HepG2 (cell line): ENCODE data around the gene CFAP70. TPM values are rescaled to one million over a fixed set of nuclear protein-coding genes. Genes with fewer than 3 reads are reported as not detected.

Source experiments
- AGO2 ChIP-seq: fragments of 200-400 bp; formaldehyde crosslinking; optimal IDR thresholded peaks from 2 replicates; pipeline ENCODE3; 2017; ENCODE audit warnings: mild to moderate bottlenecking, low read depth, low read length, moderate library complexity
- BCL6 ChIP-seq: IDR thresholded peaks from 2 replicates; pipeline ENCODE4 v1.6.1; 2016; ENCODE audit warnings: missing genetic modification reagents, missing compliant biosample characterization
- FOXM1 ChIP-seq: sonication (generic); formaldehyde crosslinking; IDR thresholded peaks from 2 replicates; pipeline ENCODE4 v1.5.0; 2020; ENCODE audit warnings: missing genetic modification reagents
- GTF3A ChIP-seq: sonication (generic); formaldehyde crosslinking; conservative IDR thresholded peaks from 2 replicates; pipeline ENCODE4 v1.4.0; 2020; ENCODE audit warnings: mild to moderate bottlenecking, missing genetic modification reagents
- HMGA1 ChIP-seq: sonication (generic); formaldehyde crosslinking; conservative IDR thresholded peaks from 2 replicates; pipeline ENCODE4 v1.4.0; 2020; ENCODE audit warnings: missing genetic modification reagents
- KDM4B ChIP-seq: sonication (generic); formaldehyde crosslinking; IDR thresholded peaks from 2 replicates; pipeline ENCODE4 v1.4.0; 2020; ENCODE audit warnings: missing genetic modification reagents
- KLF11 ChIP-seq: IDR thresholded peaks from 2 replicates; pipeline ENCODE4 v1.6.1; 2016; ENCODE audit warnings: missing compliant biosample characterization
- KLF12 ChIP-seq: sonication (generic); formaldehyde crosslinking; IDR thresholded peaks from 2 replicates; pipeline ENCODE4 v1.4.0; 2020; ENCODE audit warnings: missing genetic modification reagents, borderline replicate concordance
- NR2F1 ChIP-seq, 2 experiments: fragments of 450-650 bp in 1 of 2; formaldehyde crosslinking in 1 of 2; IDR thresholded peaks; 2 replicates each; pipeline versions ENCODE4 v1.5.0 to v1.6.1; 2016 to 2020; ENCODE audit warnings: mild to moderate bottlenecking in 1 of 2, missing compliant biosample characterization in 1 of 2, missing genetic modification reagents in 1 of 2, moderate library complexity in 1 of 2
- RBFOX2 ChIP-seq: fragments of 200-400 bp; formaldehyde crosslinking; IDR thresholded peaks from 2 replicates; pipeline ENCODE4 v1.6.1; 2017; ENCODE audit warnings: low read depth, mild to moderate bottlenecking, low read length
- RFX3 ChIP-seq: IDR thresholded peaks from 2 replicates; pipeline ENCODE4 v1.6.1; 2016; ENCODE audit warnings: missing biosample characterization, missing genetic modification reagents
- SCMH1 ChIP-seq: sonication (generic); formaldehyde crosslinking; IDR thresholded peaks from 2 replicates; pipeline ENCODE4 v1.9.0; 2021; ENCODE audit warnings: missing genetic modification reagents, mild to moderate bottlenecking, borderline replicate concordance
- SYNCRIP ChIP-seq: fragments of 200-400 bp; formaldehyde crosslinking; IDR thresholded peaks from 2 replicates; pipeline ENCODE4 v1.6.1; 2018; ENCODE audit warnings: mild to moderate bottlenecking, low read depth, low read length; ENCODE audit not compliant: insufficient read depth
- TMF1 ChIP-seq: sonication (generic); formaldehyde crosslinking; IDR thresholded peaks from 2 replicates; pipeline ENCODE4 v1.8.1; 2022; ENCODE audit warnings: low read depth, missing genetic modification reagents
- ZNF143 ChIP-seq: sonication (generic); formaldehyde crosslinking; IDR thresholded peaks from 2 replicates; pipeline ENCODE4 v1.4.0; 2020; ENCODE audit warnings: missing genetic modification reagents
- ZNF383 ChIP-seq: sonication (generic); formaldehyde crosslinking; IDR thresholded peaks from 2 replicates; pipeline ENCODE4 v1.4.0; 2020; ENCODE audit warnings: missing genetic modification reagents, mild to moderate bottlenecking, borderline replicate concordance
- ZNF550 ChIP-seq: sonication (generic); formaldehyde crosslinking; IDR thresholded peaks from 2 replicates; pipeline ENCODE4 v1.4.0; 2020; ENCODE audit warnings: mild to moderate bottlenecking, missing genetic modification reagents, borderline replicate concordance
- ZNF609 ChIP-seq: sonication (generic); formaldehyde crosslinking; IDR thresholded peaks from 2 replicates; pipeline ENCODE4 v1.4.0; 2020; ENCODE audit warnings: mild to moderate bottlenecking, missing genetic modification reagents, borderline replicate concordance
- ZNF777 ChIP-seq: sonication (generic); formaldehyde crosslinking; IDR thresholded peaks from 2 replicates; pipeline ENCODE4 v1.4.0; 2020; ENCODE audit warnings: missing genetic modification reagents
- polyA plus RNA-seq, 8 experiments: library from polyadenylated mRNA; depleted of rRNA in 3 of 8; stranded (reverse) in 7 of 8; unstranded in 1 of 8; fragments of >200 nt; fragmentation: Illumina TruSeq in 4 of 8; extraction: Trizol in 4 of 8; gene quantifications; 2 replicates each; pipeline versions ENCODE4 v1.2.1 to v1.2.3, GENCODE V29; 2011 to 2016; ENCODE audit warnings: low read depth in 4 of 8, missing spikeins in 1 of 8, mixed read lengths in 1 of 8; ENCODE audit not compliant: insufficient read depth in 1 of 8
- total RNA-seq, 5 experiments: library from RNA; depleted of rRNA; stranded (reverse); fragments of >200 nt; fragmentation: Illumina TruSeq; extraction: Trizol; gene quantifications; 2 replicates each; pipeline ENCODE4 v1.2.3, GENCODE V29; 2016; ENCODE audit warnings: low read depth in 1 of 5
- TF ChIP-seq, protein P1 (sequence below): sonication (generic); formaldehyde crosslinking; IDR thresholded peaks from 2 replicates; pipeline ENCODE4 v1.5.1; 2020; ENCODE audit warnings: mild to moderate bottlenecking, missing genetic modification reagents, moderate library complexity
- TF ChIP-seq, protein P2 (sequence below): sonication (generic); formaldehyde crosslinking; IDR thresholded peaks from 2 replicates; pipeline ENCODE4 v1.8.1; 2022; ENCODE audit warnings: low read depth, mild to moderate bottlenecking, missing genetic modification reagents

CFAP70 gene
- total and polyA plus RNA-seq, 2 of the 13 experiments (the other 11 are each of a cell fraction or from before 2014, with no cell fraction given): 0.27 to 0.38 TPM

- TF ChIP-seq, protein P1, sequence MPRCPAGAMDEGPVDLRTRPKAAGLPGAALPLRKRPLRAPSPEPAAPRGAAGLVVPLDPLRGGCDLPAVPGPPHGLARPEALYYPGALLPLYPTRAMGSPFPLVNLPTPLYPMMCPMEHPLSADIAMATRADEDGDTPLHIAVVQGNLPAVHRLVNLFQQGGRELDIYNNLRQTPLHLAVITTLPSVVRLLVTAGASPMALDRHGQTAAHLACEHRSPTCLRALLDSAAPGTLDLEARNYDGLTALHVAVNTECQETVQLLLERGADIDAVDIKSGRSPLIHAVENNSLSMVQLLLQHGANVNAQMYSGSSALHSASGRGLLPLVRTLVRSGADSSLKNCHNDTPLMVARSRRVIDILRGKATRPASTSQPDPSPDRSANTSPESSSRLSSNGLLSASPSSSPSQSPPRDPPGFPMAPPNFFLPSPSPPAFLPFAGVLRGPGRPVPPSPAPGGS: no peak
- no peak for TF ChIP-seq AGO2
- 0 out of 2 replicates have a peak, but pooled peaks have one; percentile 39 for TF ChIP-seq KLF12 (CRISPR knock-in tag)
- TF ChIP-seq ZNF550 (CRISPR knock-in tag): no peak
- no peak for TF ChIP-seq FOXM1 (CRISPR knock-in tag)
- no peak for TF ChIP-seq KDM4B (CRISPR knock-in tag)
- no peak for TF ChIP-seq NR2F1 (CRISPR knock-in tag; IDR thresholded peaks at IDR 0.05)
- TF ChIP-seq KLF11: no peak
- no peak for TF ChIP-seq ZNF777
- no peak for TF ChIP-seq ZNF609 (CRISPR knock-in tag)
- TF ChIP-seq ZNF143 (CRISPR knock-in tag): no peak
- no peak for TF ChIP-seq SYNCRIP
- TF ChIP-seq RBFOX2: peak; percentile 70
- TF ChIP-seq, protein P2, sequence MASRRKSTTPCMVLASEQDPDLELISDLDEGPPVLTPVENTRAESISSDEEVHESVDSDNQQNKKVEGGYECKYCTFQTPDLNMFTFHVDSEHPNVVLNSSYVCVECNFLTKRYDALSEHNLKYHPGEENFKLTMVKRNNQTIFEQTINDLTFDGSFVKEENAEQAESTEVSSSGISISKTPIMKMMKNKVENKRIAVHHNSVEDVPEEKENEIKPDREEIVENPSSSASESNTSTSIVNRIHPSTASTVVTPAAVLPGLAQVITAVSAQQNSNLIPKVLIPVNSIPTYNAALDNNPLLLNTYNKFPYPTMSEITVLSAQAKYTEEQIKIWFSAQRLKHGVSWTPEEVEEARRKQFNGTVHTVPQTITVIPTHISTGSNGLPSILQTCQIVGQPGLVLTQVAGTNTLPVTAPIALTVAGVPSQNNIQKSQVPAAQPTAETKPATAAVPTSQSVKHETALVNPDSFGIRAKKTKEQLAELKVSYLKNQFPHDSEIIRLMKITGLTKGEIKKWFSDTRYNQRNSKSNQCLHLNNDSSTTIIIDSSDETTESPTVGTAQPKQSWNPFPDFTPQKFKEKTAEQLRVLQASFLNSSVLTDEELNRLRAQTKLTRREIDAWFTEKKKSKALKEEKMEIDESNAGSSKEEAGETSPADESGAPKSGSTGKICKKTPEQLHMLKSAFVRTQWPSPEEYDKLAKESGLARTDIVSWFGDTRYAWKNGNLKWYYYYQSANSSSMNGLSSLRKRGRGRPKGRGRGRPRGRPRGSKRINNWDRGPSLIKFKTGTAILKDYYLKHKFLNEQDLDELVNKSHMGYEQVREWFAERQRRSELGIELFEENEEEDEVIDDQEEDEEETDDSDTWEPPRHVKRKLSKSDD (CRISPR knock-in tag): no peak
- no peak; the same call in 1 of the 2 replicates for TF ChIP-seq RFX3 (CRISPR knock-in tag)
- TF ChIP-seq ZNF383 (CRISPR knock-in tag): no peak
- TF ChIP-seq HMGA1 (CRISPR knock-in tag): no peak
- TF ChIP-seq TMF1: no peak
- TF ChIP-seq GTF3A (CRISPR knock-in tag): no peak
- peak; percentile 9; the same call in 1 of the 2 replicates for TF ChIP-seq BCL6 (CRISPR knock-in tag)
- TF ChIP-seq SCMH1 (CRISPR knock-in tag): no peak
Measured at GRCh38 chr10:73358331-73359279, at the start of gene CFAP70 (continued).
